Prostate gland (tissue), 2 donors: ENCODE data around the gene GUCY2C.
"Not testable (repeated sequence)": the region's sequence is repeated elsewhere in the genome, so short reads cannot be mapped to it uniquely, and the experiment has no call there.

Experiments
- POLR2AphosphoS5 ChIP-seq: sonication (generic); formaldehyde crosslinking; IDR thresholded peaks from one replicate; pipeline ENCODE4 v1.6.1; 2017; ENCODE audit warnings: antibody characterized with exemption
- TF ChIP-seq, protein P1 (sequence below), 4 experiments: fragments of 200-600 bp in 2 of 4; fragments of 450-650 bp in 2 of 4; sonication (generic) in 2 of 4; IDR thresholded peaks; 1 replicate in 3 of 4; 2 replicates in 1 of 4; pipeline ENCODE4 v1.5.1; 2016 to 2019; ENCODE audit warnings: antibody characterized with exemption in 4 of 4, mild to moderate bottlenecking in 2 of 4, moderate library complexity in 2 of 4

GRCh38 chr12:14682231-14682630 lies 14.2 kb downstream of the GUCY2C start:
- TF ChIP-seq, protein P1, sequence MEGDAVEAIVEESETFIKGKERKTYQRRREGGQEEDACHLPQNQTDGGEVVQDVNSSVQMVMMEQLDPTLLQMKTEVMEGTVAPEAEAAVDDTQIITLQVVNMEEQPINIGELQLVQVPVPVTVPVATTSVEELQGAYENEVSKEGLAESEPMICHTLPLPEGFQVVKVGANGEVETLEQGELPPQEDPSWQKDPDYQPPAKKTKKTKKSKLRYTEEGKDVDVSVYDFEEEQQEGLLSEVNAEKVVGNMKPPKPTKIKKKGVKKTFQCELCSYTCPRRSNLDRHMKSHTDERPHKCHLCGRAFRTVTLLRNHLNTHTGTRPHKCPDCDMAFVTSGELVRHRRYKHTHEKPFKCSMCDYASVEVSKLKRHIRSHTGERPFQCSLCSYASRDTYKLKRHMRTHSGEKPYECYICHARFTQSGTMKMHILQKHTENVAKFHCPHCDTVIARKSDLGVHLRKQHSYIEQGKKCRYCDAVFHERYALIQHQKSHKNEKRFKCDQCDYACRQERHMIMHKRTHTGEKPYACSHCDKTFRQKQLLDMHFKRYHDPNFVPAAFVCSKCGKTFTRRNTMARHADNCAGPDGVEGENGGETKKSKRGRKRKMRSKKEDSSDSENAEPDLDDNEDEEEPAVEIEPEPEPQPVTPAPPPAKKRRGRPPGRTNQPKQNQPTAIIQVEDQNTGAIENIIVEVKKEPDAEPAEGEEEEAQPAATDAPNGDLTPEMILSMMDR (IDR thresholded peaks at IDR 0.05), result not testable (repeated sequence)
- TF ChIP-seq POLR2AphosphoS5, result not testable (repeated sequence)
